Lung (tissue), 12 donors: Measurements from ENCODE around the gene ASTN2. TPM values are rescaled to one million over a fixed set of nuclear protein-coding genes. Genes with fewer than 3 reads are reported as not detected.
"Not testable (repeated sequence)": the region's sequence is repeated elsewhere in the genome, so short reads cannot be mapped to it uniquely, and the experiment has no call there.

Source experiments
- ATAC-seq: fragments of 200-7000 bp; cut with Tn5 transposase; one replicate; pipeline ENCODE4 v1.9.1; 2020; ENCODE audit warnings: moderate number of reproducible peaks; ENCODE audit not compliant: insufficient read depth, low FRiP score
- DNase-seq, 3 donors: peaks; one replicate each; pipeline ENCODE4 v3.0.0-alpha.2; 2013 to 2017
- H3K27ac ChIP-seq, 2 donors: one replicate each; pipeline ENCODE4 v1.5.1; 2013; ENCODE audit warnings: mild to moderate bottlenecking in 2 of 2, moderate library complexity in 2 of 2, control low read depth in 1 of 2, inconsistent platforms in 1 of 2, low read depth in 1 of 2, low read length in 1 of 2
- H3K27me3 ChIP-seq, 3 donors: one replicate each; pipeline ENCODE4 v1.5.1; 2013; ENCODE audit warnings: low read length in 2 of 3; ENCODE audit not compliant: control insufficient read depth in 3 of 3, insufficient read depth in 3 of 3
- H3K36me3 ChIP-seq, 4 donors: one replicate each; pipeline ENCODE4 v1.5.1; 2013; ENCODE audit warnings: low read length in 4 of 4, mild to moderate bottlenecking in 1 of 4, moderate library complexity in 1 of 4; ENCODE audit not compliant: control insufficient read depth in 4 of 4, insufficient read depth in 4 of 4
- H3K4me1 ChIP-seq, 5 donors: one replicate each; pipeline ENCODE4 v1.5.1; 2013; ENCODE audit warnings: low read length in 5 of 5, mild to moderate bottlenecking in 2 of 5, moderate library complexity in 1 of 5; ENCODE audit not compliant: control insufficient read depth in 5 of 5, insufficient read depth in 5 of 5
- H3K4me3 ChIP-seq: one replicate; pipeline ENCODE4 v1.5.1; 2013; ENCODE audit warnings: mild to moderate bottlenecking, control low read depth, moderate library complexity
- H3K9ac ChIP-seq, 2 donors: one replicate each; pipeline ENCODE4 v1.5.1; 2013; ENCODE audit warnings: low read length in 2 of 2, control low read depth in 1 of 2; ENCODE audit not compliant: insufficient read depth in 1 of 2
- H3K9me3 ChIP-seq, 4 donors: one replicate each; pipeline ENCODE4 v1.5.1; 2013; ENCODE audit warnings: low read length in 3 of 4, mild to moderate bottlenecking in 1 of 4, moderate library complexity in 1 of 4; ENCODE audit not compliant: control insufficient read depth in 4 of 4, insufficient read depth in 3 of 4
- CTCF ChIP-seq: IDR thresholded peaks from 2 replicates; pipeline ENCODE4 v1.5.1; 2012; ENCODE audit warnings: mild to moderate bottlenecking; ENCODE audit errors: control extremely low read depth, extremely low read depth
- WGBS, 2 donors: extraction: QIAGEN DNeasy Blood & Tissue Kit; methylation state at CpG; one replicate each; pipeline ENCODE4 v1.1.7; 2013; 5-methylcytosine and 5-hydroxymethylcytosine counted together
- polyA plus RNA-seq, 2 donors: library from polyadenylated mRNA; stranded (reverse); fragments of 200-250 nt; gene quantifications; one replicate each; pipeline ENCODE4 v1.2.1, GENCODE V29; 2013
- total RNA-seq, 2 donors: library from RNA; depleted of rRNA in 1 of 2; stranded (reverse); fragments of >200 nt in 1 of 2; gene quantifications; one replicate each; pipeline ENCODE4 v1.2.1, GENCODE V29; 2014 to 2021
- donor health status: control.
- donor health status: control.
- donor health status: Bipolar disorder and iron deficiency.
- donor health status: healthy.
- donor health status: DM: yes; HTN: yes; CAD: no.

Gene ASTN2
- total and polyA plus RNA-seq, 4 donors: 1.4 to 7.0 (median 3.3) TPM

- H3K27me3 ChIP-seq: no peaks in the 10 kb centered on the region
- H3K27ac ChIP-seq: no peak overlapping the region
- H3K9me3 ChIP-seq: no peaks in the 10 kb centered on the region
- 65 to 82% methylated on average over 2 of the region's 2 CpGs for WGBS, 2 donors
- H3K4me3 ChIP-seq: no peak overlapping the region
- H3K36me3 ChIP-seq: peaks cover 2 to 7% (median 3%) of the 10 kb centered on the region in 4 donors
- no peak for TF ChIP-seq CTCF
- ATAC-seq (no peak), DNase-seq (no peak)
- H3K4me1 ChIP-seq: peaks cover 1 to 27% (median 8%) of the 10 kb centered on the region in 5 donors
- no peak overlapping the region for H3K9ac ChIP-seq
Observed at GRCh38 chr9:116693233-116693731, 721.6 kb downstream of the ASTN2 start.

GRCh38 chr9:116692616-116693015 lies 722.2 kb downstream of the ASTN2 start:
- Histone ChIP-seq H3K27me3 (no peaks in the 10 kb centered on the region), H3K9ac (no peak overlapping the region), H3K9me3 (no peaks in the 10 kb centered on the region), H3K4me1 (peaks cover 4 to 31% (median 13%) of the 10 kb centered on the region in 5 donors), H3K4me3 (no peak overlapping the region), H3K36me3 (peaks cover 0 to 2% (median under 1%) of the 10 kb centered on the region in 4 donors), H3K27ac (no peak overlapping the region)
- DNase-seq: no peak
- no peak for TF ChIP-seq CTCF
- 40 to 59% methylated on average over 2 of the region's 2 CpGs for WGBS, 2 donors
- no peak for ATAC-seq

GRCh38 chr9:116691607-116692006 lies 723.2 kb downstream of the ASTN2 start:
- no peak overlapping the region for H3K9ac ChIP-seq
- no peak for DNase-seq
- no peaks in the 10 kb centered on the region for H3K27me3 ChIP-seq
- H3K9me3 ChIP-seq: no peaks in the 10 kb centered on the region
- TF ChIP-seq CTCF: no peak
- H3K36me3 ChIP-seq: peaks cover 0 to 2% (median 0%) of the 10 kb centered on the region in 4 donors
- no peak for ATAC-seq
- H3K4me3 ChIP-seq: no peak overlapping the region
- H3K27ac ChIP-seq: no peak overlapping the region
- 84 to 90% methylated on average over 3 of the region's 3 CpGs for WGBS, 2 donors
- H3K4me1 ChIP-seq: peaks cover 5 to 31% (median 16%) of the 10 kb centered on the region in 5 donors

- not testable (repeated sequence) for H3K4me3 ChIP-seq, H3K9ac ChIP-seq
- H3K4me1 ChIP-seq: peaks cover 8 to 31% (median 21%) of the 10 kb centered on the region in 5 donors
Observed at GRCh38 chr9:116690805-116691204, 724.1 kb downstream of the ASTN2 start.

More at GRCh38 chr9:116690805-116691204, 724.1 kb downstream of the ASTN2 start:
- not testable (repeated sequence) for ATAC-seq, H3K9me3 ChIP-seq, H3K36me3 ChIP-seq, H3K27me3 ChIP-seq, H3K27ac ChIP-seq, DNase-seq
